A549 (cell line): ENCODE results near the gene CASP9.

Experiments
- BCL3 ChIP-seq: fragments of >200 bp; sonication (Bioruptor Twin); formaldehyde crosslinking; IDR thresholded peaks from 3 replicates; pipeline ENCODE4 v1.6.1; 2016
- CTCF ChIP-seq: fragments of >200 bp; sonication (Bioruptor Twin); formaldehyde crosslinking; IDR thresholded peaks from 3 replicates; pipeline ENCODE4 v1.5.1; 2016
- E2F6 ChIP-seq: IDR thresholded peaks from 2 replicates; pipeline ENCODE4 v1.6.1; 2012; ENCODE audit warnings: low read depth, borderline replicate concordance
- EP300 ChIP-seq, 2 experiments: fragments of >200 bp; sonication (Bioruptor Twin); formaldehyde crosslinking; IDR thresholded peaks; 2 replicates in 1 of 2; 3 replicates in 1 of 2; pipeline ENCODE4 v1.6.1; 2016 to 2017
- PBX3 ChIP-seq: IDR thresholded peaks from 2 replicates; pipeline ENCODE4 v1.6.1; 2012
- POLR2A ChIP-seq: IDR thresholded peaks from 2 replicates; pipeline ENCODE4 v1.6.1; 2012; ENCODE audit warnings: mild to moderate bottlenecking, low read length
- RAD21 ChIP-seq, 2 experiments: fragments of >200 bp in 1 of 2; sonication (Bioruptor Twin) in 1 of 2; formaldehyde crosslinking in 1 of 2; IDR thresholded peaks in 1 of 2; conservative IDR thresholded peaks in 1 of 2; 2 replicates in 1 of 2; 3 replicates in 1 of 2; pipeline ENCODE4 v1.6.1; 2012 to 2018; ENCODE audit warnings: inconsistent platforms in 1 of 2
- SMC3 ChIP-seq: fragments of >200 bp; sonication (Bioruptor Twin); formaldehyde crosslinking; IDR thresholded peaks from 3 replicates; pipeline ENCODE4 v1.6.1; 2018; ENCODE audit warnings: inconsistent platforms

- no peak for TF ChIP-seq SMC3
- no peak for TF ChIP-seq POLR2A
- TF ChIP-seq CTCF = no peak
- no peak for TF ChIP-seq EP300 (IDR thresholded peaks at IDR 0.05)
- TF ChIP-seq BCL3 = no peak
- TF ChIP-seq PBX3 = no peak
- TF ChIP-seq RAD21 (conservative IDR thresholded peaks at IDR 0.05 in 1 of 2, IDR thresholded peaks at IDR 0.05 in 1 of 2) = no peak
- no peak for TF ChIP-seq E2F6
Observed at GRCh38 chr1:15504436-15504835, 19.6 kb downstream of the CASP9 start.
